HG03280 (cell line): Measurements from ENCODE around the gene PAEP.

Experiments
- ATAC-seq: cut with Tn5 transposase; IDR thresholded peaks from one replicate; pipeline ENCODE4 v1.9.1; 2021; ENCODE audit warnings: mild to moderate bottlenecking, moderate library complexity; ENCODE audit not compliant: unreplicated experiment

The PAEP gene

DNA sequence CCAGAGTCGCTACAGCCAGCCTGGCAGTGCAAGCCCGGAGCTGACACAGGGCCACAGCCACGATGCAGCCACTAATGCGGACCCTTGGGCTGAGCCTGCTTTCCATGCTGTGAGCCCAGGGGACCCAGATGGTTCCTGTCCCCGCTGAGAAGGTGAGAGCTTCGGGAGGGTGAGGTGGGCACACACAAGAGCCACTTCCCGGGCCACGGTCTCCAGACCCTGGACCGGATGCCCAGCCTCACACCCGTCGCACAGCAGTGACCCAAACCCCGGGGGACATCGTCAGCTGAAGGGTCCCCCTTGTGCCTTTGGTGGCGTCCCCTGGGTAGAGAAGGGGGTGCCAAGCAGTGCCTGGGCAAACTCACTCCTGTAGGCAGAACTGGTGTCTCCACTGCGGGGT is 13.4 kb downstream of the PAEP start:
- ATAC-seq: no peak

DNA sequence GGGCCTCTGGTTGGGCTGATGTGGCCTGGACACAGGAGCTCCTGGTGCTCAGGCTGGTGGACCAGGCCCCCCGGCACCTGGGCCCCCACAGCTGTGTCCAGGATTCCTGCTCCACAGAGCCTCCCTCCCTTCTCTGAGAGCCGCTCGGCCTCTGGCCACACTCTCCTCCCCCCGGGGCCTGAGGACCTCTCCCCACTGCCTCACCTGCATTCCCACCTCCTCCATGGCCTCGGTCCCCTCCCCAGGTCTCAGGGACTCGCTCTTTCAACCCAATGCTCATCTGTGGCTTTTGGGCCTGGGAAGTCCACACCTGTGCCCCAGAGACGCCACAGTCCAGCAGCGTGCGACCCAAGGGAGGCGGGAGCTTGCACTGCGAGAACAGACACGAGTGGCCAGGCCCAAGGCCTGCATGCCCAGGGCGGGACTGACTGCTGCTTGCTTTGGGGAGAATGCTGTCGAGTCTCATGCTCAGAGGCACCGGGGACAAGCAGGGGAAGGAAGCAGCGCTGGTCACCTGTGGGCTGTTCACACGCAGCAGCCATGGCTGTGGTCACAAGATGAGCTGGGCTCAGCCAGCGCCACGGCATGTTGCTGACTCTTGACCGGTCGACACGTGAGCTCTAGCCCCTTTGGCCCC is 14.6 kb downstream of the PAEP start:
- no peak for ATAC-seq

DNA sequence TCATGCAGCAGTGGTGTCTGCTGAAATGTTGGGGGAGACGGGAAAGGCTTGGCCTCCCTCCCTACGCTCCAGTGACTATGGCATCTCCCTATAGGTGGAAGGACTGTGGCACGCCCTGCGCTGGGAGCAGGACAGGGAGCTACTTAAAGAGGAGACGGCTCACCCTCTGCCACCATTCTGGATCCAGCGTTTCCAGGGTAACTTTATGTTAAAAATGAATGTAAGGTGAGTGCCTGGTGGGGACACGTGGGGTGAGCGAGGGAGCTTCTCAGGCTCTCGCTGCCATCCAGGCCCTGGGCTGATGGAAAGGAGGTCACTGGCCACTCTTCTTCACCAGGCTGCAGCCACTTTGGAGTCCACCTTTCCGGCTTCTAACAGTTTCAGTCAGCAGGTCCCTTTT is 15.7 kb downstream of the PAEP start:
- no peak for ATAC-seq

DNA sequence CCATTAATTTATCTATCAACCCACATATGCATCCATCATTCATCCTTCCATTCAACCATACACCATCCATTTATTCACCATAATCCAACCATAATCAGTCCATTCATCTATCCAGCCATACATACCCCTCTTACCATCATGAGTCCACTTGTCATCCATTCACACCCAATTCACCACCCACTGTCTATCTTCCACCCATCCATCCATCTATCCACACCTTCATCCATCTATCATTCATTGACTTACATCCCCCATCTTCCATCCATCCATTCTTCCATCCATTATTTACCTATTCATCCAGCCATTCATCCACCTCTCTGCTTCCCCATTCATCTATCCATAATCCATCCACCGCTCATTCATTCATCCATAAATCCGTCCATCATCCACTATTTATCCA is 17.8 kb downstream of the PAEP start:
- no peak for ATAC-seq

DNA sequence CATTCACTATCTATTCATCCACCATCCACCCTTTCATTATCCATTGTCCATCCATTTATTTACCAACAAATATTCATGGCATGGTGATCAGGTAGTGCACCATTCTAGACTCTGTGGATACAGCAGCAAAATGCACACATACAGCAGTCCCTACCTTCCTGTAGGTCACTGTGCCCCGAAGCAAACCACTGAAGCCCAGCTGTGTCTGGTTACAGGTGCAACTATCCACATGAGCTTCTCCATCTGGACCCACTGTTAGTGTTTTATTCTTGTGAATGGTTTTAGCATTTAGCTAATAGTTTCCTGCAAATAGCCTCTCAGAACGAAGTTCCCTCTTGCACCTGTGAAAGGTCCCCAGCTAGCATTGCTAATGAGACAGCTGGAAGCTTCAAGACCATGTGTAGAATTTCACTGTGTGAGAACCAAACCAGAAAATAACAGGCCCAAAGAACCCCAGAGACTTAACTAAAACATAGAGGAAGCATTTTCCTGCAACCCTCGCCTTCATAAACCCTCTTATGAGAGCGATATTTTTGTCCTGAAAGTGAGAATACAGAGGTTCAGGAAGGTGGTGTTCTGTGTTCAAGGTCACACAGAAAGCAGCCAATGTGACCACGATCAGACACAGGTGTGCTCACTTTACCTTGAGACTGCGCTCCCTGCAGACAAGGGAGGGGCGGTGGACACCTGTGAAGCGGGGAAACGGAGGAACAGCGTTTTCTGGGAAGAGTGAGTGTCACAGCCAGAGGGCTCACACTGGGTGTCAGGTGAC is 18.5 kb downstream of the PAEP start:
- ATAC-seq: peak; percentile 45

DNA sequence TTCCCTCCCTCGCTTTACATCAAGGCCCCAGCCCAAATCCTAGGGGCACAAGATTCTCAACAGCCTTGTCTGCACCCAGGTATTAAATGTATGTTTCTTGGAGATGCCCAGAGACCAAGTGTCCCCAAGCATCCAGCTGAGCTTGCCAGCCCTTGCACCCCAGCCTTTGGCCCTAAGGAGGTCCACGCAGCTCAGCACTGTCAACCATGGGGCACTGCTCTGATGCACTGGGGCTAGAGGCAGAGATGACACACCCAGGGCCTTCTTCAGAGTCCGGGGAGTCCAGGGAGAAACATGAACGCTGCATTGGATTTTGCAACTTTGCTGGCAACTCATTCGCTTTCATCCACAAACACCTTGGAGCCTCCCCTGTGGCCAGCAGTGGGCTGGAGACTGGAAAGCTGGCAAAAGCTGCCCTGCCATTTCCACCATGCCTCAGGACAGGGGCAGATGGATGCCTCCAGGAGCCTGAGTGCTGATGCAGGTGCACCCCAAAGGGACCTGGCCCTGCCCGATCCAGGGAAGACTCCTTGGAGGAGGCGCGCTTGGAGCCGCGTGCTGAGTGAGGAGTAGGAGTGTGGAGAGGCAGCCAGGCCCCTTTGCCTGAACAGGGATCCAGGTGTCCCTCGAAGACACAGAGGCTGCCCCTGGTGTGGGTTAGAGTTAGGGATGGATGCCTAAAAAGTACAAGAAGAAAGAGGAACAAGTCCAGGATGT is 19.3 kb downstream of the PAEP start:
- ATAC-seq: no peak

DNA sequence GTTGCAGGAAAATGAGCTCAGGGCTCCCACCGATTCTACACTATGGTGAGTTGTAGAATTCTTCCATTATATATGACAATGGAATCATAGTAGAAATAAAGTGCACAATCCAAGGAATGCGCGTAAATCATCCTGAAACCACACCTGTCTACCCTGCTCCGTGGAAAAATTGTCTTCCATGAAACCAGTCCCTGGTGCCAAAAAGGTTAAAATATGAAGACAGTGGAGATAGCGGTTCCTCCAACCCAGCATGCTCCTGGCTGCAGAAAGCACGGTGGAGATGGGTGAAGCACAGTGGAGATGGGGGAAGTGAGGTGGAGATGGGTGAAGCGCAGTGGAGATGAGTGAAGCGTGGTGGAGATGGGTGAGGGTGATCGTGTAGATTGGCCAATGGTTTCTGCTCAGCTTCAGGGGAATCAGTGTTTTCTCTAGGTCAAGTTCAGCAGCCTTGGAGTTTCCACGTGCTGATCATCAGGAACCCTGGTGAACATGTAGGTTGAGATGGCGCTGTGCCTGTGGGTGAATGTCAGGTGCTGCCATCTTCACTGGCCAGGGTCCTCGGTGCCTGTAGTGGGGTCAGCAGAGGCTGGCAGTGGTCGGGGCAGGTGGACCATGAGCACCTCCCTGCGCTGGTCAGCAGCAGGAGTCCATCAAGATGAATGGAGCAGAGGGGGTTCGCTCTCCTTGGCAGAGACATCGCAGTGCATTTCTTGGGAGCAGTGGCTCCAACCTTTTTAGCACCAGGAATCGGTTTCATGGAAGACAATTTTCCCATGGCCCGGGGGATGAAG is 20.3 kb downstream of the PAEP start:
- no peak for ATAC-seq

DNA sequence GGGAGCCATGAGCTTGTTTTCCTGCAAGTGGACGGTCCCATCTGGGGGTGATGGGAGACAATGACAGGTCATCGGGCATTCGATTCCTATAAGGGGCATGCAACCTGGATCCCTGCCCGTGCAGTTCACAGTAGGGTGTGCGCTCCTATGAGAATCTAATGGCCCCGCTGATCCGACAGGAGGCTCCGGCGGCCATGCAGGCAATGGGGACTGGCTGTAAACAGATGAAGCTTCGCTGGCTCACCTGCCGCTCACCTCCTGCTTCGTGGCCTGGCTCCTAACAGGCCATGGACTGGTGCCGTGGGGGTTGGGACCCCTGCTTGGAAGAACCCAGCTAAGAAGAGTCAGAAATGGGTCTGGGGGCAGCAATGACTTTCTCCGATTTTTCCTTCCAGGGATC is 21.0 kb downstream of the PAEP start:
- no peak for ATAC-seq

DNA sequence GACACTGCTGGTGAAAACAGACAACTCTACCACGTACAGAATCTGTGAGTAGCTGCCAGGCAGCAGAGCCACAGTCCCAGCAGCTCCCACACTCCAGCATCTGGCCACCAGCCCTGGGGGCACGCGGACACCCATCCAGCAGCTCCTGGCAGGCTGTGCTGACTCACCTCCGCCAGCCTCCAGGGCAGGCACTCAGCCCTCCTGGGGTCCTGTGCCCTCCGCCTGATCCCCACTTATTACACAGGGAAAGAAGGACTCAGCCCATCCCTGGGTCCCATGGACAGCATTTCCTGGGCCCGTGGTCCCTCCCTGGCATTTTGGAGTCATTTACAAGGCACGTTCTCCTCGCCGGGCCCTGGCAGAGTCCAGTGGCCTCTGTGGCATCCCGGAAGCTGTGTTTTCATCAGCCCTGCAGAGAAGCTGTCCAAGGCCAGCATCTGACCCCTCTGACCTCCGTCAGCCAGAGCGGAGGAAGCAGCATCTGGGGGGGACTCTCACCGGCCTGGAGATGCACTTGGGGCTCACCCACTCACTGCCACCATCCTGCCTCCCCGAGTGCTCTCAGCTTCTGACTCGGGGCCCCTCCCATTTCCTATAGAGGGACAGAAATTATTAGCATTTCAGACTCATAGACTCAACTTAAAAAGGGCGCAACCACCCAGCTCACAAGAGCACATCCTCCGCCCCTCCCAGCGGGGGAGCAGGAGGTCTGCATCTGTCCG is 21.6 kb downstream of the PAEP start:
- no peak for ATAC-seq

DNA sequence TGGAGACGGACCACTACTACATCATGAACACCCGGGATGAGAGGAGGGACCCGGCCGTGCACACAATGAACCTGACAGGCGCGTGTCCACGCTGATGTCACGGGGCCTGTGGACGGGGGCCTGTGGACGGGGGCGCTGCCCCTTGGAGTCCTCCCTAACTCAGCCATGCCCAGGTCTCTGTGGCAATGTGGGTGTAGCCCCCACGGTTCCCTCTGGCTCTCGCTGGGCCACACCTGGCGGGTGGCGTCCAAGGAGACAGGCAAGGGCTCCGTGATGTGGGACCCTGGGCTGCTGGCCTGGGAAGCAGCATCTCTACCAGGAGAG is 22.1 kb downstream of the PAEP start:
- ATAC-seq: no peak

DNA sequence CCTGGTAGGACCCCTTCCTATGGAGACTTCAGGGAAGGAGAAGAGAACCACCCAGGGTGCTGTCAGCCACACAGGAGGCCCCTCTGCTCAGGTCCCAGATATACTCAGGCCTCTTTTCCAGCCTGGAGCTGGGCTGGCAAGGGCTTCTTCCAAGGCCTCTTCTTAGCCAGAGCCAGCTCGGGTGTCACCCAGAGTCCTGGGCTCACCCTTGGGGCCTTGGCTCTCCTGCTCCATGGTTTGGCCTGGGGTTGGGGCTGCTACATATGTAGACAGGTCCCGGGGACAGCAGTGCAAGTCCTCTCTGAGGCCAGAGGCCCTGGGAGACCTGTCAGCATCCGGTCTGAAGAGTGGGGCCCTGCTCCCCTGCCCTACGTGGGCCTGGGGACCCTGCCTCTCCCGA is 22.8 kb downstream of the PAEP start:
- no peak for ATAC-seq

DNA sequence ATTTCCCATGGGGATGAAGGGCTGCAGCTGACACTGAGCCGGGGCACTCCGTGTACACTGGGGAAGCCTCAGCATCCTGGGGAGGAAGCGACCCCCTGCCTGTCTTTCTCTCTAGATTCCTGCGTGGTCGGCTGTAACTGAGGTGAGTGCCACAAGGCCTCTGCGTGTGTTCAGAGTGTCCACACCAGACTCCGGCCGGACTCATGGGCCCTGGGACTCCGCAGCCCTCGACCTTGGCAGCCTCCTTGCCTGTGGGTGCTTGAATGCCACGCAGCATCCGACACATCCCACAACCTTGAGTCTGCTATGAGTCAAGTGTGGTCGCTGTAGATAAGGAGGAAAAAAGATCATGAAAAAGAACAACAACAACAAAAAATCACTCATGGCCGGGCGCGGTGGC is 23.4 kb downstream of the PAEP start:
- no peak for ATAC-seq

DNA sequence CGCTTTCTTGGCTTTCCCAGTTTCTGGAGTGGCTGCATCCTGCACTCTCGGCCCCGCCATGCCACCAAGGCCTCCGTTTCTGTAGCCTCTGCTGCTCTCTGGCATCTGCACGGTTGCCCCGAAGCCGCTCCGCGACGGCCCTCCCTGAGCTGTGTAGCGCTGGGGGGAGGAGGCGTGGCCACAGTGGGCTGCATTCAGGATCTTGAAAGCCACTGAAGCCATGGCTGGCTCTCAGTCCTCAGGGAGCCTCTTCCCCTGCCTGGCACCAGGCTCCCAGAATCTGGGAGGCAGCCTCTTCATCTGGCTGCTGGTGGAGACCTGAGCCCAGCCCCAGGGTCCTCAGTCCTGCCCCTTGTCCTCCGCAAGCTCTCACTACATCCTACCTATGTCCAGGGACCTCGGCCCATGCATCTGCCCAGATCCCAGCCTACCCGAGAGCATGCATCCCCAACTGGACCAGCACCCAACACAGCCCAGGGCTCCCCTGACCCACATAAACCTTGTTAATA is 25.1 kb downstream of the PAEP start:
- ATAC-seq: no peak

DNA sequence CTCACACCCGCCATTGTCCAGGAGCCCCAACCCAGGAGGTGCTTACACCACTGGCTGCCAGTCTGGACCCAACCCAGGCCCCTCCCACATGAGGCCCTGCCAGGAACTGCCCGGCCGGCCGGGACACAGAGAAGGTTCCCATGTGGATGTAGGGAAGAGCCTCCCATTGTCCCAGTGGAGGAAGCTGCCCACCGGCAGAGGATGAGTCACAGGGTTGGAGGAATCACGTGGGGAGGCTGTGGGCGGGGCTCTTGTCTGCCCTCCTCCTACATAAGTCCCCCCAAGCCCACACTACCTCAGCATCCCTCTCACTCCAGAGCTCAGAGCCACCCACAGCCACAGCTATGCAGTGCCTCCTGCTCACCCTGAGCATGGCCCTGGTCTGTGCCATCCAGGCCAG is 26.1 kb downstream of the PAEP start:
- ATAC-seq: no peak

DNA sequence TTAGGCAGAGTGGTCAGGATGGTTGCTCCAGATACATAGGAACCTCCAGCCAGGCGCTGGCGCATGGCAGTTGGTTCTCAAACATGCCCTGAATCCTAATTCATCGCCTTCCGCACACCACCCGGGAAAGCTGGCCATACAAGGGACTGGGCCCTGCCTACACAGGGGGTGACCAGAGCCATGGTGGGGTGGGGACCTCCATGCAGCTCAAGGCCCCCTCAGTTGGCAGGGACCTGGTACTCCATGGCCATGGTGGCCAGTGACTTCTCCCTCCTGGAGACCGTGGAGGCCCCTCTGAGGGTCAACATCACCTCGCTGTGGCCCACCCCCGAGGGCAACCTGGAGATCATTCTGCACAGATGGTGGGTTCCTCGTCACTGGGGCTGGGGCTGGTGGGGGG is 26.8 kb downstream of the PAEP start:
- no peak for ATAC-seq

DNA sequence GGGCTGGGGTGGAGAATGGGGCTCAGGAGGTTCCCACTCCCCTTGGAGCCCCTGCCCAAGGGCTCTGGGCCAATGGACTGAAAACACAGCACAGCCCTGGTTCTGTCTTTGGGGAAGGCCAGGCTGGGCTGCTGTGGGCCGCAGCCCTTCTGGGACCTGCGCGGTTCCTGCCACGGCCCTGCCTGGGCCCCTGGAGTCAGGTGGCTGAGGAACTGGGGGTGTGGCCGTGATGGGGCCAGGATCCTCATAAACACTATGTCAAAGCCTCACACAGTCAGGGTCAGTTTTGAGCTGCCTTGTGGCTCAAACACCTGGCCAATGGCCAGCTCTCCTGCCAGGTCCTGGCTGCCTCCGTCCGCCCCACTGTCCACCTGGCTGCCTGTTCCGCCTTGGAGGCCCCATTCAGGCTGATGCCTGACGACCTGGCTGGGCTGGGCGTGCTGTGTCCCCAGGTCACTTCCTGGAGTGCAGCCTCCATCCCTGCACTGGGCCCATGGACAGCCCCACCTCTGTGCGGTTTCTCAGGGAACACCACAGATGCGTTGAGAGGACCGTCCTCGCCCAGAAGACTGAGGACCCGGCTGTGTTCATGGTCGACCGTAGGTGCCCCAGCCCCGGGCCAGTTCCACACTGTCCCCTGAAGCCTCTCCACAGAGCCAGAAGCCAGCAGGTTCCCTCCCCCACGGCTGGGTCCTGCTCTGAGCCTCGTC is 27.5 kb downstream of the PAEP start:
- ATAC-seq: no peak

DNA sequence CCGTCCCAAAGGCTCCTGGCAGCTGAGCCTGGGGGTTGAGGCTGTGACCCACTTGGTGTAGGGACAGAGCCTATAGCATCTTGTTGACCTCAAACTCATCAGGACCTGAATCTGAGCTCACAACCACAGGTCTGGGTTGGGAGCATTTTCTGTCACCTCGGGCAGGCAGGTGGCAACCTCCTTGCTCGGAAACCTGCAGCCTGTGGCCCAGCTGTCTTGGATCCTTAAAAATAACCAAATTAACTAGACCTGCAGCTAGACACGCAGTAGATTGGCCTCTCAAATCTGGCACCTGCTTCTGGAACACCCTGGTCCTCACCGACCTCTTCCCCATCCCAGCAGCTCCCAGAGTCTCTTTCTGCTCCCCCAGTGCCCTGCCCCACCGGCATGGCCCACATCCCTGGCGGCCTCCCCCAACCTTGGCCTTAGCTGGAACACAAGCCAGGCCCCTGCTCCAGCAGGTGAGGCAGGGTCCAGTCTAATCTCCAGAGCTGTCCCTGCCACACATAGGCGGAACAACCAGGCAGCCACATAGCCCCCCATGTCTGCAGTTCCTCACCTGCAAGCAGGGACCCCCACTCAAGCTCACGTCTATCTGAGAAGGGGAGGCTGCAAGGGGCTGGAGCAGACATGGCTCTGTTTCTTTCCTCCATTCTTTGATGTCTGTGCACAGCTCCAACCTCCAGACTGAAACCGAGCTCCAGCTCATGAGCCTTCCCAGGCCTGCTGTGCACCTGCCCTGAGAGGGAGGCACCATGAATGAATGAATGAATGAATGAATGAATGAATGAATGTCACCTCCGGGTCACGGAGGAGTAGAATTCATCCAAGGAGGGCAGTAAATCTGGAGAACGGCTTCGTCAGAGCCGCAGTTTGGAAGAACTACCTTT is 28.3 kb downstream of the PAEP start:
- ATAC-seq: no peak

DNA sequence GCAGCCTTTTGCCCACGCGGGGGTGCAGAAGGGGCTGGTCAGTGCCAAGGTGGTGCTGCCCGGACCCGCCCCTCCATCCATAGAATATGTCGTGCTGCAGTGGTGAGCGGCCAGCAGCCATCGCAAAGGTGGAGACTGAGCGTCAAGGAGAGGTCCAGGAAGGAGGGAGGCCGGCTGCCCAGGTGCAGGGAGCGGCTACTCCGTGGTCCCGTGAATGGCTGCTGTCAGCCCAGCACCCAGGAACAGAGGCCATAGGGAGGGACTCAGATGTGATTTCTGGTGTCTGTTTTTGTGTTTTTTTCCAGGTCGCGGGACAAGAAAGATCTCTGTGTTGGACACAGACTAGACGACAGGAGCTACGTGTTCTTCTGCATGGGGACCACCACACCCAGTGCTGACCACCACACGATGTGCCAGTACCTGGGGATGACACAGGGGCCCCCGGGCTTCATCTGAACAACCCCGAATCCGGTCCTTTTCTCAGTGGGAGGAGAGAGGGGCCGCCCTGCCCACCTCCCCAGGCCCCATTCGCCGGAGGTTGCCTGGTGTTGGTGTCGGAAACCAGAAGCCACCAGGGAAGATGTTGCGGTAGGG is 29.0 kb downstream of the PAEP start:
- no peak for ATAC-seq
